IMR-90 (cell line): ENCODE measurements around the gene MORC1. TPM values are rescaled to one million over a fixed set of nuclear protein-coding genes. Genes with fewer than 3 reads are reported as not detected.

Experiments used
- ATAC-seq: fragments of 200-7000 bp; cut with Tn5 transposase; 2 replicates; pipeline ENCODE4 v1.9.1; 2020; ENCODE audit warnings: low read depth, mild to moderate bottlenecking, moderate library complexity
- Bru-seq: library from RNA; stranded (reverse); fragments of 400-500 nt; gene quantifications from one replicate; lab custom pipeline; 2021; lab: Mats Ljungman, UMichigan
- BruChase-seq, 2 experiments: library from RNA; stranded (reverse); fragments of 400-500 nt; gene quantifications; one replicate each; lab custom pipeline; 2021; lab: Mats Ljungman, UMichigan
- BruUV-seq: library from RNA; stranded (reverse); fragments of 400-500 nt; replicated peaks from 2 replicates; lab custom pipeline; 2021; lab: Mats Ljungman, UMichigan
- CTCF ChIA-PET: fragments of 300-600 bp; formaldehyde crosslinking; extraction: SDS; loops from one replicate; lab custom pipeline; 2021; ENCODE audit warnings: antibody characterized with exemption; lab: Yijun Ruan, JAX
- POLR2A ChIA-PET: fragments of 300-600 bp; sonication (Branson Sonifier 250); formaldehyde crosslinking; loops from one replicate; lab custom pipeline; 2022; ENCODE audit warnings: antibody characterized with exemption; ENCODE audit not compliant: unreplicated experiment; lab: Charles Lee
- DNase-seq: peaks from one replicate; pipeline ENCODE4 v3.0.0; 2013
- H2AFZ ChIP-seq: replicated peaks from 2 replicates; pipeline ENCODE3; 2013; ENCODE audit warnings: low read length, mild to moderate bottlenecking; ENCODE audit not compliant: poor library complexity
- H2AK5ac ChIP-seq: 2 replicates; pipeline ENCODE4 v1.6.1; 2013; ENCODE audit warnings: low read depth, low read length, inconsistent platforms
- H2AK9ac ChIP-seq: replicated peaks from 2 replicates; pipeline ENCODE3; 2013; ENCODE audit warnings: mild to moderate bottlenecking, low read depth, low read length, moderate library complexity; ENCODE audit not compliant: poor library complexity
- H2BK120ac ChIP-seq: 2 replicates; pipeline ENCODE4 v1.6.1; 2013; ENCODE audit warnings: low read depth, low read length, inconsistent platforms
- H2BK15ac ChIP-seq: 3 replicates; pipeline ENCODE4 v1.6.1; 2013; ENCODE audit warnings: low read depth, low read length, inconsistent platforms
- H2BK20ac ChIP-seq: 2 replicates; pipeline ENCODE4 v1.6.1; 2013; ENCODE audit warnings: low read depth, mild to moderate bottlenecking, inconsistent platforms, low read length, moderate library complexity
- H2BK5ac ChIP-seq: 2 replicates; pipeline ENCODE4 v1.6.1; 2013; ENCODE audit warnings: mild to moderate bottlenecking, low read depth, low read length, inconsistent platforms; ENCODE audit not compliant: poor library complexity, severe bottlenecking
- H3K14ac ChIP-seq: replicated peaks from 2 replicates; pipeline ENCODE4 v1.6.1; 2013; ENCODE audit warnings: low read depth, low read length, inconsistent platforms
- H3K18ac ChIP-seq: 2 replicates; pipeline ENCODE4 v1.6.1; 2013; ENCODE audit warnings: low read depth, low read length, control low read depth
- H3K23ac ChIP-seq: 2 replicates; pipeline ENCODE4 v1.6.1; 2013; ENCODE audit warnings: low read depth, low read length, inconsistent platforms
- H3K27ac ChIP-seq: 2 replicates; pipeline ENCODE4 v1.5.1; 2013; ENCODE audit warnings: mild to moderate bottlenecking, control low read depth, low read length; ENCODE audit not compliant: insufficient read depth
- H3K27me3 ChIP-seq: 2 replicates; pipeline ENCODE4 v1.6.1; 2013; ENCODE audit warnings: low read length; ENCODE audit not compliant: control insufficient read depth, insufficient read depth
- H3K36me3 ChIP-seq: 2 replicates; pipeline ENCODE4 v1.6.1; 2013; ENCODE audit warnings: low read length, mixed read lengths; ENCODE audit not compliant: control insufficient read depth, insufficient read depth
- H3K4ac ChIP-seq: 2 replicates; pipeline ENCODE4 v1.6.1; 2013; ENCODE audit warnings: low read depth, low read length, inconsistent platforms
- H3K4me1 ChIP-seq: 2 replicates; pipeline ENCODE4 v1.6.1; 2013; ENCODE audit warnings: low read length, mixed read lengths; ENCODE audit not compliant: control insufficient read depth, insufficient read depth
- H3K4me2 ChIP-seq: 2 replicates; pipeline ENCODE4 v1.6.1; 2013; ENCODE audit warnings: low read depth, mild to moderate bottlenecking, control low read depth, low read length, moderate library complexity
- H3K4me3 ChIP-seq: 2 replicates; pipeline ENCODE4 v1.5.1; 2013; ENCODE audit warnings: low read depth, mild to moderate bottlenecking, control low read depth, low read length, moderate library complexity; ENCODE audit not compliant: insufficient read depth
- H3K56ac ChIP-seq: 2 replicates; pipeline ENCODE4 v1.6.1; 2013; ENCODE audit warnings: low read length, inconsistent platforms; ENCODE audit not compliant: insufficient read depth; ENCODE audit errors: extremely low read depth
- H3K79me1 ChIP-seq, 2 experiments: 2 replicates each; pipeline ENCODE4 v1.6.1; 2013; ENCODE audit warnings: low read length in 2 of 2, inconsistent platforms in 1 of 2, low read depth in 1 of 2
- H3K9ac ChIP-seq: 2 replicates; pipeline ENCODE4 v1.6.1; 2013; ENCODE audit warnings: low read depth, low read length, control low read depth
- H3K9me1 ChIP-seq: 2 replicates; pipeline ENCODE4 v1.6.1; 2013; ENCODE audit warnings: low read length, inconsistent platforms; ENCODE audit not compliant: insufficient read depth
- H3K9me3 ChIP-seq: 2 replicates; pipeline ENCODE4 v1.6.1; 2013; ENCODE audit warnings: low read length; ENCODE audit not compliant: control insufficient read depth, insufficient read depth
- H4K20me1 ChIP-seq: 2 replicates; pipeline ENCODE4 v1.6.1; 2013; ENCODE audit warnings: low read length, inconsistent platforms; ENCODE audit not compliant: insufficient read depth
- H4K5ac ChIP-seq: 2 replicates; pipeline ENCODE4 v1.6.1; 2013; ENCODE audit warnings: mild to moderate bottlenecking, low read depth, low read length, control low read depth
- H4K8ac ChIP-seq, 2 experiments: 2 replicates each; pipeline ENCODE4 v1.6.1; 2013; ENCODE audit warnings: low read depth in 2 of 2, low read length in 2 of 2, control low read depth in 1 of 2, inconsistent platforms in 1 of 2
- H4K91ac ChIP-seq: 2 replicates; pipeline ENCODE4 v1.6.1; 2013; ENCODE audit warnings: low read depth, low read length, inconsistent platforms; ENCODE audit not compliant: insufficient read depth
- BHLHE40 ChIP-seq: fragments of 150-350 bp; IDR thresholded peaks from 2 replicates; pipeline ENCODE4 v1.6.1; 2016; ENCODE audit warnings: mild to moderate bottlenecking, low read depth, low read length
- CHD1 ChIP-seq: IDR thresholded peaks from 2 replicates; pipeline ENCODE4 v1.6.1; 2012; ENCODE audit warnings: low read depth, low read length, improper control_type of control experiment
- FOS ChIP-seq: fragments of 150-350 bp; IDR thresholded peaks from 2 replicates; pipeline ENCODE4 v1.6.1; 2016; ENCODE audit warnings: low read depth, low read length
- MXI1 ChIP-seq: IDR thresholded peaks from 2 replicates; pipeline ENCODE4 v1.6.1; 2012; ENCODE audit warnings: low read depth, mild to moderate bottlenecking, low read length, moderate library complexity, borderline replicate concordance
- POLR2A ChIP-seq: IDR thresholded peaks from 2 replicates; pipeline ENCODE4 v1.6.1; 2012; ENCODE audit warnings: mild to moderate bottlenecking, low read depth, low read length
- RAD21 ChIP-seq: IDR thresholded peaks from 2 replicates; pipeline ENCODE4 v1.6.1; 2012; ENCODE audit warnings: low read length, improper control_type of control experiment
- RCOR1 ChIP-seq: IDR thresholded peaks from 2 replicates; pipeline ENCODE4 v1.6.1; 2012; ENCODE audit warnings: mild to moderate bottlenecking, low read length, improper control_type of control experiment; ENCODE audit not compliant: insufficient replicate concordance
- RFX5 ChIP-seq: IDR thresholded peaks from 2 replicates; pipeline ENCODE4 v1.8.0; 2012; ENCODE audit warnings: low read depth, mild to moderate bottlenecking, low read length, moderate library complexity
- WGBS, 2 experiments: methylation state at CpG; one replicate each; pipeline versions ENCODE4 v1.1.5 to v1.1.7; 2013; ENCODE audit warnings: missing lambda C conversion rate in 2 of 2; ENCODE audit not compliant: insufficient read length in 1 of 2; ENCODE audit errors: extremely low coverage in 2 of 2; 5-methylcytosine and 5-hydroxymethylcytosine counted together
- dilution Hi-C: fragments of 300-500 bp; cut with HindIII; formaldehyde crosslinking; loops from one replicate; pipeline ENCODE4 v1.14.3; 2018; ENCODE audit warnings: low sequenced_read_pairs; ENCODE audit not compliant: unreplicated experiment
- in situ Hi-C: fragments of 300-500 bp; cut with MboI; formaldehyde crosslinking; loops from 3 replicates; pipeline ENCODE4 v1.14.3; 2019; ENCODE audit warnings: low sequenced_read_pairs, inconsistent platforms, mixed read lengths
- intact Hi-C: fragments of 100-400 bp; cut with micrococcal nuclease; formaldehyde crosslinking; loops from 2 replicates; pipeline ENCODE4 v1.10.0; 2022
- long read RNA-seq: library from polyadenylated mRNA; unstranded; transcript quantifications from one replicate; pipeline ENCODE4 v2.0.0, GENCODE V29; 2021; ENCODE audit not compliant: unreplicated experiment
- polyA plus RNA-seq, 3 experiments: library from polyadenylated mRNA; depleted of rRNA; stranded (reverse); fragments of >200 nt; gene quantifications; 2 replicates each; pipeline ENCODE4 v1.2.3, GENCODE V29; 2012; ENCODE audit warnings: low replicate concordance in 1 of 3
- total RNA-seq: library from RNA; depleted of rRNA; stranded (reverse); fragments of >200 nt; gene quantifications from 2 replicates; pipeline ENCODE4 v1.2.3, GENCODE V29; 2012; rRNA removed
- TF ChIP-seq, protein P1 (sequence below): fragments of 150-350 bp; IDR thresholded peaks from 2 replicates; pipeline ENCODE4 v1.6.1; 2017; ENCODE audit warnings: mild to moderate bottlenecking, antibody characterized with exemption, low read length, low read depth
- TF ChIP-seq, protein P2 (sequence below): fragments of 150-350 bp; IDR thresholded peaks from 2 replicates; pipeline ENCODE4 v1.6.1; 2016; ENCODE audit warnings: low read depth, mild to moderate bottlenecking, low read length, moderate library complexity, borderline replicate concordance
- TF ChIP-seq, protein P3 (sequence below): conservative IDR thresholded peaks from 2 replicates; pipeline ENCODE4 v1.5.1; 2012; ENCODE audit warnings: mild to moderate bottlenecking, low read depth, low read length, improper control_type of control experiment

Gene MORC1, protein sequence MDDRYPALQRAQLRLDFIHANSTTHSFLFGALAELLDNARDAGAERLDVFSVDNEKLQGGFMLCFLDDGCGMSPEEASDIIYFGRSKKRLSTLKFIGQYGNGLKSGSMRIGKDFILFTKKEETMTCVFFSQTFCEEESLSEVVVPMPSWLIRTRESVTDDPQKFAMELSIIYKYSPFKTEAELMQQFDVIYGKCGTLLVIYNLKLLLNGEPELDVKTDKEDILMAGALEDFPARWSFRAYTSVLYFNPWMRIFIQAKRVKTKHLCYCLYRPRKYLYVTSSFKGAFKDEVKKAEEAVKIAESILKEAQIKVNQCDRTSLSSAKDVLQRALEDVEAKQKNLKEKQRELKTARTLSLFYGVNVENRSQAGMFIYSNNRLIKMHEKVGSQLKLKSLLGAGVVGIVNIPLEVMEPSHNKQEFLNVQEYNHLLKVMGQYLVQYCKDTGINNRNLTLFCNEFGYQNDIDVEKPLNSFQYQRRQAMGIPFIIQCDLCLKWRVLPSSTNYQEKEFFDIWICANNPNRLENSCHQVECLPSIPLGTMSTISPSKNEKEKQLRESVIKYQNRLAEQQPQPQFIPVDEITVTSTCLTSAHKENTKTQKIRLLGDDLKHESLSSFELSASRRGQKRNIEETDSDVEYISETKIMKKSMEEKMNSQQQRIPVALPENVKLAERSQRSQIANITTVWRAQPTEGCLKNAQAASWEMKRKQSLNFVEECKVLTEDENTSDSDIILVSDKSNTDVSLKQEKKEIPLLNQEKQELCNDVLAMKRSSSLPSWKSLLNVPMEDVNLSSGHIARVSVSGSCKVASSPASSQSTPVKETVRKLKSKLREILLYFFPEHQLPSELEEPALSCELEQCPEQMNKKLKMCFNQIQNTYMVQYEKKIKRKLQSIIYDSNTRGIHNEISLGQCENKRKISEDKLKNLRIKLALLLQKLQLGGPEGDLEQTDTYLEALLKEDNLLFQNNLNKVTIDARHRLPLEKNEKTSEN
- not detected in 2 replicates for total RNA-seq
- not detected in 2 replicates for polyA plus RNA-seq (2012; rRNA removed)
- not detected in 2 replicates for polyA plus RNA-seq (2012; cell fraction: cytosol; rRNA removed)
- not detected in 2 replicates for polyA plus RNA-seq (2012; cell fraction: nucleus; rRNA removed; ENCODE audit: low replicate concordance)
- percentile 1 among the genes with signal in this experiment for Bru-seq, nascent RNA
- BruChase-seq, experiment 1, labeled RNA remaining after a 6-hour chase = not detected
- not detected for BruChase-seq, experiment 2, labeled RNA remaining after a 2-hour chase
- long read RNA-seq = 0 reads

DNA sequence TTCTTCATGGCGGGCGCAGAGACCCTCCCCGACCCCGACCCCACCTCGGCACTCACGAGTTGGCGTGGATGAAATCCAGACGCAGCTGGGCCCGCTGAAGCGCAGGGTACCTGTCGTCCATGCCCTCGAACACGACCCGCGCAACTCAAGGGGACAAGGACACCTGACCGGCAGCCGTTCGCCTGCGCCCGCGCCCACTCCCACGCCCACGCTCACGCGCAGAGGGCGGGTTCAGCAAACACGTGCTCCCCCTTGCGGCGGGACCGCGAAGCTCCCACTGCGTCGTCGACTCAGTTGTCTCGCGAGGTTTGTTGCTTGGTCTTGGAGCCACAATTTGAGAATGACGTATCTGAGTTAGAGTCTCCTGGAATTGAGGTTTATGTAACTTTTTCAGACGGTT is at the start of gene MORC1:
MORC1 (minus strand) TSS at position 196 of the 400 bp plus-strand sequence; CDS start at position 121, 75 bp downstream.
- no peaks in the 10 kb centered on the region for H3K27me3 ChIP-seq
- no peak within 1 kb of the TSS for H2AK5ac ChIP-seq
- H2BK15ac ChIP-seq = no peak within 1 kb of the TSS
- no peak within 1 kb of the TSS for H4K91ac ChIP-seq
- no peak within 1 kb of the TSS for H2AK9ac ChIP-seq
- H3K9ac ChIP-seq = no peak within 1 kb of the TSS
- no peak within 1 kb of the TSS for H3K18ac ChIP-seq
- intact Hi-C loops = no loop called here
- POLR2A ChIA-PET = no interaction called here
- no peak within 1 kb of the TSS for H3K27ac ChIP-seq
- CTCF ChIA-PET = no interaction called here
- no peak within 1 kb of the TSS for H2AFZ ChIP-seq
- H3K23ac ChIP-seq = no peak within 1 kb of the TSS
- dilution Hi-C loops = no loop called here
- 79% methylated on average over 13 of the region's 38 CpGs; no CpG with 5 or more reads in 1 of the 2 experiments for WGBS, 2 experiments
- no peaks in the 10 kb centered on the region for H3K36me3 ChIP-seq
- no peaks in the 10 kb centered on the region for H4K20me1 ChIP-seq
- no TSS peak for BruUV-seq
- H3K4me1 ChIP-seq = peaks cover 2% of the 10 kb centered on the region; the same call in 1 of the 2 replicates
- H2BK20ac ChIP-seq = no peak within 1 kb of the TSS
- H3K4me2 ChIP-seq = no peak within 1 kb of the TSS
- no peak within 1 kb of the TSS for H2BK5ac ChIP-seq
- H3K79me1 ChIP-seq = no peaks in the 10 kb centered on the region
- H3K9me1 ChIP-seq = no peaks in the 10 kb centered on the region
- DNase-seq (no peak), ATAC-seq (no peak)
- H3K56ac ChIP-seq = no peak within 1 kb of the TSS
- H4K8ac ChIP-seq = no peak within 1 kb of the TSS
- in situ Hi-C loops = no loop called here
- H3K14ac ChIP-seq = no peak within 1 kb of the TSS
- no peak within 1 kb of the TSS for H4K5ac ChIP-seq
- no peaks in the 10 kb centered on the region; the same call in none of the 2 replicates for H3K9me3 ChIP-seq
- no peak within 1 kb of the TSS for H3K4me3 ChIP-seq
- no peak within 1 kb of the TSS for H2BK120ac ChIP-seq
- no peak within 1 kb of the TSS for H3K4ac ChIP-seq
- TF ChIP-seq BHLHE40 (no peak), RFX5 (no peak), CHD1 (no peak), POLR2A (no peak), RAD21 (no peak), MXI1 (no peak), RCOR1 (no peak), FOS (no peak)
- TF ChIP-seq, protein P1, sequence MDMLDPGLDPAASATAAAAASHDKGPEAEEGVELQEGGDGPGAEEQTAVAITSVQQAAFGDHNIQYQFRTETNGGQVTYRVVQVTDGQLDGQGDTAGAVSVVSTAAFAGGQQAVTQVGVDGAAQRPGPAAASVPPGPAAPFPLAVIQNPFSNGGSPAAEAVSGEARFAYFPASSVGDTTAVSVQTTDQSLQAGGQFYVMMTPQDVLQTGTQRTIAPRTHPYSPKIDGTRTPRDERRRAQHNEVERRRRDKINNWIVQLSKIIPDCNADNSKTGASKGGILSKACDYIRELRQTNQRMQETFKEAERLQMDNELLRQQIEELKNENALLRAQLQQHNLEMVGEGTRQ = no peak
- TF ChIP-seq, protein P2, sequence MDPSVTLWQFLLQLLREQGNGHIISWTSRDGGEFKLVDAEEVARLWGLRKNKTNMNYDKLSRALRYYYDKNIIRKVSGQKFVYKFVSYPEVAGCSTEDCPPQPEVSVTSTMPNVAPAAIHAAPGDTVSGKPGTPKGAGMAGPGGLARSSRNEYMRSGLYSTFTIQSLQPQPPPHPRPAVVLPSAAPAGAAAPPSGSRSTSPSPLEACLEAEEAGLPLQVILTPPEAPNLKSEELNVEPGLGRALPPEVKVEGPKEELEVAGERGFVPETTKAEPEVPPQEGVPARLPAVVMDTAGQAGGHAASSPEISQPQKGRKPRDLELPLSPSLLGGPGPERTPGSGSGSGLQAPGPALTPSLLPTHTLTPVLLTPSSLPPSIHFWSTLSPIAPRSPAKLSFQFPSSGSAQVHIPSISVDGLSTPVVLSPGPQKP = no peak
- TF ChIP-seq, protein P3, sequence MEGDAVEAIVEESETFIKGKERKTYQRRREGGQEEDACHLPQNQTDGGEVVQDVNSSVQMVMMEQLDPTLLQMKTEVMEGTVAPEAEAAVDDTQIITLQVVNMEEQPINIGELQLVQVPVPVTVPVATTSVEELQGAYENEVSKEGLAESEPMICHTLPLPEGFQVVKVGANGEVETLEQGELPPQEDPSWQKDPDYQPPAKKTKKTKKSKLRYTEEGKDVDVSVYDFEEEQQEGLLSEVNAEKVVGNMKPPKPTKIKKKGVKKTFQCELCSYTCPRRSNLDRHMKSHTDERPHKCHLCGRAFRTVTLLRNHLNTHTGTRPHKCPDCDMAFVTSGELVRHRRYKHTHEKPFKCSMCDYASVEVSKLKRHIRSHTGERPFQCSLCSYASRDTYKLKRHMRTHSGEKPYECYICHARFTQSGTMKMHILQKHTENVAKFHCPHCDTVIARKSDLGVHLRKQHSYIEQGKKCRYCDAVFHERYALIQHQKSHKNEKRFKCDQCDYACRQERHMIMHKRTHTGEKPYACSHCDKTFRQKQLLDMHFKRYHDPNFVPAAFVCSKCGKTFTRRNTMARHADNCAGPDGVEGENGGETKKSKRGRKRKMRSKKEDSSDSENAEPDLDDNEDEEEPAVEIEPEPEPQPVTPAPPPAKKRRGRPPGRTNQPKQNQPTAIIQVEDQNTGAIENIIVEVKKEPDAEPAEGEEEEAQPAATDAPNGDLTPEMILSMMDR = no peak
